Measurements from ENCODE around the gene INPP5A. TPM values are rescaled to one million over a fixed set of nuclear protein-coding genes. Genes with fewer than 3 reads are reported as not detected.

Gene INPP5A
- total and polyA plus RNA-seq, 2 of the 13 experiments (the other 11 are each of a cell fraction or from before 2014, with no cell fraction given): 17.5 to 37.9 TPM

DNA sequence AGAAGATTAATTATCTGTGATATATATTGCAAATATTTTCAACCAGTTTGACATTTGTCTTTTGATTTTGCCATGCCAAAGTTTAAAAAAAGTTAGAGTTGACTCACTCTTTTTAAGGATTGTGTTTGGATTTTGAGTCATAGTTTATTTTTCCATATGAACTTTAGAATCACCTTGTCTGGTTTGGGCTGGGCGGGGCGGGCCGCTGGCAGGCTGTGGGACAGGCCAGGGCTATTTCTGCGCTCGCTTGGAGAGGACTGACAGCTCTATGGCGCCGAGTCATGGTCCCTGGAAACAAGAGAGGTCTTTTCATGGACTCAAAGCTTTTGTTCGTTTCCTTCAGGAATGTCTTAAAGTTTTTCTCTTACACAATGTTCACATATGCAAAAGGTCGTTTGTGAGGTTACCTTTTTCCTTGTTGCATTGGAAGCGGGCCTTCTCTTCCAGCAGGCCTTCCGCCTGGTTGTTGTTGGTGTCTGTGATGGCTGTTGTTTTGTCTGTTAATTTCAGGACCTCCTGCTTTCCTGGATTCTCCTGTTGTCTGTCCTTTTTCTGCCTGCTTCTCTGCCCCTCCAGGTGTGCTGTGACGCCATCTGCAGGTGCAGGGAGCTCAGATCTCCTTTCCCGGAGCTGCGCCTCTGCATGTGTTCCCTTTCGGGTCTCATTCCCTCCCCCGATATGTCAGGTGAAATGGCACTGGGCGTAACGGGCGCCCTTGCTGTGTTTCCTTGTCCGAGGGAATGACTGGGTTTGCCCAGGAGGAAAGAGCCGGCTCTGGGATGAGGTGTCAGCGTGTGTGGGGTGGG is 53.8 kb downstream of the INPP5A start (continued):
- TF ChIP-seq ZNF12 (CRISPR knock-in tag; IDR thresholded peaks at IDR 0.05) (no peak), SAFB2 (CRISPR knock-in tag; IDR thresholded peaks at IDR 0.05; ENCODE audit: borderline replicate concordance, low read depth) (no peak), ZNF468 (CRISPR knock-in tag; IDR thresholded peaks at IDR 0.05) (no peak), ZSCAN30 (CRISPR knock-in tag; IDR thresholded peaks at IDR 0.05) (no peak), MIER3 (CRISPR knock-in tag; IDR thresholded peaks at IDR 0.05; ENCODE audit: borderline replicate concordance) (no peak), MTA3 (CRISPR knock-in tag; IDR thresholded peaks at IDR 0.05) (no peak), KDM1A (CRISPR knock-in tag; IDR thresholded peaks at IDR 0.05) (no peak), CAMTA2 (CRISPR knock-in tag; IDR thresholded peaks at IDR 0.05; ENCODE audit: borderline replicate concordance) (no peak), YEATS2 (CRISPR knock-in tag; IDR thresholded peaks at IDR 0.05; ENCODE audit: borderline replicate concordance) (peak; percentile 32; the same call in 1 of the 2 replicates), ZBTB7B (CRISPR knock-in tag; IDR thresholded peaks at IDR 0.05) (no peak), ZNF782 (CRISPR knock-in tag; IDR thresholded peaks at IDR 0.05; ENCODE audit: borderline replicate concordance) (no peak), ZMYM4 (CRISPR knock-in tag; IDR thresholded peaks at IDR 0.05) (no peak), RBFOX2 (IDR thresholded peaks at IDR 0.05; ENCODE audit: low read depth, low read length) (peak; percentile 33; the same call in 1 of the 2 replicates), KLF15 (CRISPR knock-in tag; IDR thresholded peaks at IDR 0.05; ENCODE audit: borderline replicate concordance) (no peak), CENPX (CRISPR knock-in tag; IDR thresholded peaks at IDR 0.05) (no peak), ZNF251 (CRISPR knock-in tag; IDR thresholded peaks at IDR 0.05) (no peak), ZBTB4 (CRISPR knock-in tag; IDR thresholded peaks at IDR 0.05; ENCODE audit: borderline replicate concordance) (no peak)
- TF ChIP-seq, protein P1, sequence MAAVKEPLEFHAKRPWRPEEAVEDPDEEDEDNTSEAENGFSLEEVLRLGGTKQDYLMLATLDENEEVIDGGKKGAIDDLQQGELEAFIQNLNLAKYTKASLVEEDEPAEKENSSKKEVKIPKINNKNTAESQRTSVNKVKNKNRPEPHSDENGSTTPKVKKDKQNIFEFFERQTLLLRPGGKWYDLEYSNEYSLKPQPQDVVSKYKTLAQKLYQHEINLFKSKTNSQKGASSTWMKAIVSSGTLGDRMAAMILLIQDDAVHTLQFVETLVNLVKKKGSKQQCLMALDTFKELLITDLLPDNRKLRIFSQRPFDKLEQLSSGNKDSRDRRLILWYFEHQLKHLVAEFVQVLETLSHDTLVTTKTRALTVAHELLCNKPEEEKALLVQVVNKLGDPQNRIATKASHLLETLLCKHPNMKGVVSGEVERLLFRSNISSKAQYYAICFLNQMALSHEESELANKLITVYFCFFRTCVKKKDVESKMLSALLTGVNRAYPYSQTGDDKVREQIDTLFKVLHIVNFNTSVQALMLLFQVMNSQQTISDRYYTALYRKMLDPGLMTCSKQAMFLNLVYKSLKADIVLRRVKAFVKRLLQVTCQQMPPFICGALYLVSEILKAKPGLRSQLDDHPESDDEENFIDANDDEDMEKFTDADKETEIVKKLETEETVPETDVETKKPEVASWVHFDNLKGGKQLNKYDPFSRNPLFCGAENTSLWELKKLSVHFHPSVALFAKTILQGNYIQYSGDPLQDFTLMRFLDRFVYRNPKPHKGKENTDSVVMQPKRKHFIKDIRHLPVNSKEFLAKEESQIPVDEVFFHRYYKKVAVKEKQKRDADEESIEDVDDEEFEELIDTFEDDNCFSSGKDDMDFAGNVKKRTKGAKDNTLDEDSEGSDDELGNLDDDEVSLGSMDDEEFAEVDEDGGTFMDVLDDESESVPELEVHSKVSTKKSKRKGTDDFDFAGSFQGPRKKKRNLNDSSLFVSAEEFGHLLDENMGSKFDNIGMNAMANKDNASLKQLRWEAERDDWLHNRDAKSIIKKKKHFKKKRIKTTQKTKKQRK (IDR thresholded peaks at IDR 0.05; ENCODE audit: low read length): no peak
- TF ChIP-seq, protein P2, sequence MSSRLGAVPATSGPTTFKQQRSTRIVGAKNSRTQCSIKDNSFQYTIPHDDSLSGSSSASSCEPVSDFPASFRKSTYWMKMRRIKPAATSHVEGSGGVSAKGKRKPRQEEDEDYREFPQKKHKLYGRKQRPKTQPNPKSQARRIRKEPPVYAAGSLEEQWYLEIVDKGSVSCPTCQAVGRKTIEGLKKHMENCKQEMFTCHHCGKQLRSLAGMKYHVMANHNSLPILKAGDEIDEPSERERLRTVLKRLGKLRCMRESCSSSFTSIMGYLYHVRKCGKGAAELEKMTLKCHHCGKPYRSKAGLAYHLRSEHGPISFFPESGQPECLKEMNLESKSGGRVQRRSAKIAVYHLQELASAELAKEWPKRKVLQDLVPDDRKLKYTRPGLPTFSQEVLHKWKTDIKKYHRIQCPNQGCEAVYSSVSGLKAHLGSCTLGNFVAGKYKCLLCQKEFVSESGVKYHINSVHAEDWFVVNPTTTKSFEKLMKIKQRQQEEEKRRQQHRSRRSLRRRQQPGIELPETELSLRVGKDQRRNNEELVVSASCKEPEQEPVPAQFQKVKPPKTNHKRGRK (CRISPR knock-in tag; IDR thresholded peaks at IDR 0.05): no peak
- TF ChIP-seq, protein P3, sequence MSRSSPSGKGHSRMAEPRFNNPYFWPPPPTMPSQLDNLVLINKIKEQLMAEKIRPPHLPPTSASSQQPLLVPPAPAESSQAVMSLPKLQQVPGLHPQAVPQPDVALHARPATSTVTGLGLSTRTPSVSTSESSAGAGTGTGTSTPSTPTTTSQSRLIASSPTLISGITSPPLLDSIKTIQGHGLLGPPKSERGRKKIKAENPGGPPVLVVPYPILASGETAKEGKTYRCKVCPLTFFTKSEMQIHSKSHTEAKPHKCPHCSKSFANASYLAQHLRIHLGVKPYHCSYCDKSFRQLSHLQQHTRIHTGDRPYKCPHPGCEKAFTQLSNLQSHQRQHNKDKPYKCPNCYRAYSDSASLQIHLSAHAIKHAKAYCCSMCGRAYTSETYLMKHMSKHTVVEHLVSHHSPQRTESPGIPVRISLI (CRISPR knock-in tag; IDR thresholded peaks at IDR 0.05; ENCODE audit: borderline replicate concordance): no peak

Data from HepG2 (cell line).